H9 (cell line): ENCODE results near the gene ZCCHC17. TPM values are rescaled to one million over a fixed set of nuclear protein-coding genes. Genes with fewer than 3 reads are reported as not detected.
A peak's percentile ranks its signal among the peaks of the same experiment; 100 is the strongest.

Source experiments
- DNase-seq: peaks from one replicate; pipeline ENCODE4 v3.0.0-alpha.2; 2017
- H2AFZ ChIP-seq: one replicate; pipeline ENCODE4 v1.6.1; 2013; ENCODE audit warnings: mild to moderate bottlenecking, low read length, control low read depth, moderate library complexity
- H2AK5ac ChIP-seq: 2 replicates; pipeline ENCODE4 v1.6.1; 2013; ENCODE audit warnings: low read length, control low read depth, mixed read lengths; ENCODE audit not compliant: insufficient read length
- H2BK120ac ChIP-seq: one replicate; pipeline ENCODE4 v1.6.1; 2013; ENCODE audit warnings: low read depth, mild to moderate bottlenecking, low read length, control low read depth, inconsistent platforms; ENCODE audit not compliant: poor library complexity, severe bottlenecking
- H2BK12ac ChIP-seq: 2 replicates; pipeline ENCODE4 v1.6.1; 2013; ENCODE audit warnings: low read length, control low read depth, mixed read lengths, low read depth; ENCODE audit not compliant: insufficient read length
- H2BK15ac ChIP-seq: 2 replicates; pipeline ENCODE4 v1.6.1; 2013; ENCODE audit warnings: low read depth, low read length, control low read depth
- H2BK20ac ChIP-seq: one replicate; pipeline ENCODE4 v1.6.1; 2013; ENCODE audit warnings: low read depth, mild to moderate bottlenecking, low read length, control low read depth, inconsistent platforms; ENCODE audit not compliant: poor library complexity, severe bottlenecking
- H2BK5ac ChIP-seq: 2 replicates; pipeline ENCODE4 v1.6.1; 2013; ENCODE audit warnings: low read length, control low read depth, mixed read lengths; ENCODE audit not compliant: insufficient read length
- H3K14ac ChIP-seq: 2 replicates; pipeline ENCODE4 v1.6.1; 2013; ENCODE audit warnings: low read length, control low read depth; ENCODE audit not compliant: insufficient read depth
- H3K18ac ChIP-seq: 2 replicates; pipeline ENCODE4 v1.6.1; 2013; ENCODE audit warnings: low read depth, mild to moderate bottlenecking, mixed read lengths, low read length, control low read depth; ENCODE audit not compliant: insufficient read length
- H3K23ac ChIP-seq: 2 replicates; pipeline ENCODE4 v1.6.1; 2013; ENCODE audit warnings: low read length, control low read depth, mixed read lengths, low read depth; ENCODE audit not compliant: insufficient read length
- H3K23me2 ChIP-seq: 2 replicates; pipeline ENCODE4 v1.6.1; 2013; ENCODE audit warnings: low read depth, mild to moderate bottlenecking, mixed read lengths, low read length, control low read depth; ENCODE audit not compliant: insufficient read length, poor library complexity, severe bottlenecking
- H3K27ac ChIP-seq: 2 replicates; pipeline ENCODE4 v1.5.1; 2013; ENCODE audit warnings: low read length, control low read depth, mixed read lengths, low read depth; ENCODE audit not compliant: insufficient read length
- H3K27me3 ChIP-seq: 2 replicates; pipeline ENCODE4 v1.6.1; 2013; ENCODE audit warnings: low read length, control low read depth, inconsistent platforms; ENCODE audit not compliant: insufficient read depth
- H3K4ac ChIP-seq: 2 replicates; pipeline ENCODE4 v1.6.1; 2013; ENCODE audit warnings: low read depth, mild to moderate bottlenecking, control low read depth, inconsistent platforms, low read length, moderate library complexity
- H3K4me1 ChIP-seq: 2 replicates; pipeline ENCODE4 v1.6.1; 2013; ENCODE audit warnings: low read length, control low read depth, inconsistent platforms; ENCODE audit not compliant: insufficient read depth
- H3K4me2 ChIP-seq: 2 replicates; pipeline ENCODE4 v1.6.1; 2013; ENCODE audit warnings: low read length, control low read depth, mixed read lengths; ENCODE audit not compliant: insufficient read length, insufficient read depth
- H3K56ac ChIP-seq: 2 replicates; pipeline ENCODE4 v1.6.1; 2013; ENCODE audit warnings: low read depth, mild to moderate bottlenecking, mixed read lengths, low read length, control low read depth; ENCODE audit not compliant: insufficient read length
- H3K79me1 ChIP-seq: 2 replicates; pipeline ENCODE4 v1.6.1; 2013; ENCODE audit warnings: low read depth, mild to moderate bottlenecking, moderate library complexity, low read length, control low read depth, inconsistent platforms; ENCODE audit not compliant: insufficient read depth, poor library complexity, severe bottlenecking
- H3K79me2 ChIP-seq: 2 replicates; pipeline ENCODE4 v1.6.1; 2013; ENCODE audit warnings: low read length, control low read depth, inconsistent platforms; ENCODE audit not compliant: insufficient read depth
- H3K9ac ChIP-seq: 2 replicates; pipeline ENCODE4 v1.6.1; 2013; ENCODE audit warnings: low read length, control low read depth, mixed read lengths; ENCODE audit not compliant: insufficient read length; ENCODE audit errors: extremely low read depth
- H3K9me3 ChIP-seq: one replicate; pipeline ENCODE4 v1.6.1; 2013; ENCODE audit warnings: low read depth, low read length, inconsistent platforms; ENCODE audit not compliant: control insufficient read depth
- H3T11ph ChIP-seq: one replicate; pipeline ENCODE4 v1.6.1; 2013; ENCODE audit warnings: mild to moderate bottlenecking, low read length, control low read depth, inconsistent platforms
- H4K20me1 ChIP-seq: one replicate; pipeline ENCODE4 v1.6.1; 2013; ENCODE audit not compliant: control insufficient read depth, insufficient read length, insufficient read depth
- H4K5ac ChIP-seq: 2 replicates; pipeline ENCODE4 v1.6.1; 2013; ENCODE audit warnings: low read depth, mild to moderate bottlenecking, mixed read lengths, low read length, control low read depth; ENCODE audit not compliant: insufficient read length
- H4K8ac ChIP-seq: replicated peaks from 2 replicates; pipeline ENCODE4 v1.6.1; 2013; ENCODE audit warnings: low read length, control low read depth, mixed read lengths, low read depth; ENCODE audit not compliant: insufficient read length
- H4K91ac ChIP-seq: 2 replicates; pipeline ENCODE4 v1.6.1; 2013; ENCODE audit warnings: low read depth, mild to moderate bottlenecking, moderate library complexity, mixed read lengths, low read length, control low read depth; ENCODE audit not compliant: insufficient read length
- H3K27ac Mint-ChIP-seq, 3 experiments: 2 replicates in 2 of 3; 3 replicates in 1 of 3; pipeline ENCODE4 v1.8.0; 2020 to 2021; ENCODE audit warnings: mixed read lengths in 3 of 3, mild to moderate bottlenecking in 1 of 3, moderate library complexity in 1 of 3
- H3K27me3 Mint-ChIP-seq: 2 replicates; pipeline ENCODE4 v1.8.0; 2021; ENCODE audit warnings: low read depth, mild to moderate bottlenecking, moderate library complexity, mixed read lengths
- H3K36me3 Mint-ChIP-seq, 3 experiments: 2 replicates in 2 of 3; 3 replicates in 1 of 3; pipeline ENCODE4 v1.8.0; 2020 to 2021; ENCODE audit warnings: low read depth in 3 of 3, mixed read lengths in 3 of 3; ENCODE audit not compliant: insufficient read depth in 1 of 3
- H3K4me1 Mint-ChIP-seq, 2 experiments: 2 replicates each; pipeline ENCODE4 v1.8.0; 2020; ENCODE audit warnings: mixed read lengths in 2 of 2
- H3K4me3 Mint-ChIP-seq, 2 experiments: 2 replicates in 1 of 2; 3 replicates in 1 of 2; pipeline ENCODE4 v1.8.0; 2020 to 2021; ENCODE audit warnings: mild to moderate bottlenecking in 2 of 2, mixed read lengths in 2 of 2, moderate library complexity in 1 of 2
- H3K9me3 Mint-ChIP-seq, 2 experiments: 2 replicates in 1 of 2; 3 replicates in 1 of 2; pipeline ENCODE4 v1.8.0; 2020; ENCODE audit warnings: mild to moderate bottlenecking in 2 of 2, mixed read lengths in 2 of 2, moderate library complexity in 1 of 2
- WGBS: extraction: QIAGEN DNeasy Blood & Tissue Kit; methylation state at CpG from one replicate; pipeline ENCODE4 v1.1.7; 2013; ENCODE audit warnings: missing lambda C conversion rate, low lambda C conversion rate, mixed read lengths; ENCODE audit not compliant: insufficient read length; ENCODE audit errors: extremely low coverage; 5-methylcytosine and 5-hydroxymethylcytosine counted together
- total RNA-seq: library from RNA; stranded (reverse); gene quantifications from 2 replicates; pipeline ENCODE4 v1.2.1, GENCODE V29; 2021
- TF ChIP-seq, protein P1 (sequence below): fragments of 200-600 bp; sonication (generic); conservative IDR thresholded peaks from 3 replicates; pipeline ENCODE4 v1.8.0; 2021; ENCODE audit warnings: antibody characterized with exemption, mild to moderate bottlenecking

The ZCCHC17 gene
- total RNA-seq, 1 experiment from 2014 or later: 50.4 TPM

DNA sequence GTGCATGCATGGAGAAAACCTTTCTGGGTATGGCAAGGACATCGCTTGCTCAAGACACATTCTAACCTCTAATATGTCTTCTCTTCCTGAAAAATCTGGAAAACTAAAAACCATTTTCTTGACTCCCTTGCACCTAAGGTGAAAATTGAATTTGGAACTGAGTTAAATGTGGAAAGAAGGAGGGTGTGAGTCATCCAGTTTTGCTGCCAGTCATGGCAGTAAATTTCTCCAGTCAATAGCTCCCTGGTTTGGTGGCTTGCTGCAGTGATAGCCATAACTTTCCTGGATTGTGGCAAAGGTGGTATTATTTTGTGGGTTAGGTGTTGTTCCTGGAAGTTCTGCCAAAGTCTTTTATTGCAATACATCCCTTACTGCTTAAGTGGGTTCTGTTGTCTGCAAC is 2.5 kb downstream of the ZCCHC17 start:
- no peak overlapping the region for H2AFZ ChIP-seq
- no peak overlapping the region for H4K91ac ChIP-seq
- H3T11ph ChIP-seq: no peak overlapping the region
- H4K20me1 ChIP-seq: no peaks in the 10 kb centered on the region
- H4K8ac ChIP-seq: no peak overlapping the region
- Mint-ChIP-seq H3K36me3 (peaks cover 6 to 17% (median 13%) of the 10 kb centered on the region in 3 experiments; a peak in 6 of 7 replicates), H3K4me3 (no peak overlapping the region), H3K4me1 (peaks cover 8 to 13% of the 10 kb centered on the region in 2 experiments), H3K27ac (peak overlapping the region in 1 of 3 experiments; percentile 3; a peak in 1 of 7 replicates), H3K27me3 (peaks cover 1% of the 10 kb centered on the region; the same call in 1 of the 2 replicates), H3K9me3 (no peaks in the 10 kb centered on the region; a peak in 1 of 5 replicates)
- no peak overlapping the region for H3K4ac ChIP-seq
- no peaks in the 10 kb centered on the region for H3K23me2 ChIP-seq
- H3K56ac ChIP-seq: no peak overlapping the region
- H3K4me2 ChIP-seq: no peak overlapping the region
- H2BK20ac ChIP-seq: no peak overlapping the region
- H2BK15ac ChIP-seq: no peak overlapping the region
- TF ChIP-seq, protein P1, sequence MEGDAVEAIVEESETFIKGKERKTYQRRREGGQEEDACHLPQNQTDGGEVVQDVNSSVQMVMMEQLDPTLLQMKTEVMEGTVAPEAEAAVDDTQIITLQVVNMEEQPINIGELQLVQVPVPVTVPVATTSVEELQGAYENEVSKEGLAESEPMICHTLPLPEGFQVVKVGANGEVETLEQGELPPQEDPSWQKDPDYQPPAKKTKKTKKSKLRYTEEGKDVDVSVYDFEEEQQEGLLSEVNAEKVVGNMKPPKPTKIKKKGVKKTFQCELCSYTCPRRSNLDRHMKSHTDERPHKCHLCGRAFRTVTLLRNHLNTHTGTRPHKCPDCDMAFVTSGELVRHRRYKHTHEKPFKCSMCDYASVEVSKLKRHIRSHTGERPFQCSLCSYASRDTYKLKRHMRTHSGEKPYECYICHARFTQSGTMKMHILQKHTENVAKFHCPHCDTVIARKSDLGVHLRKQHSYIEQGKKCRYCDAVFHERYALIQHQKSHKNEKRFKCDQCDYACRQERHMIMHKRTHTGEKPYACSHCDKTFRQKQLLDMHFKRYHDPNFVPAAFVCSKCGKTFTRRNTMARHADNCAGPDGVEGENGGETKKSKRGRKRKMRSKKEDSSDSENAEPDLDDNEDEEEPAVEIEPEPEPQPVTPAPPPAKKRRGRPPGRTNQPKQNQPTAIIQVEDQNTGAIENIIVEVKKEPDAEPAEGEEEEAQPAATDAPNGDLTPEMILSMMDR: no peak
- H3K4me1 ChIP-seq: peaks cover 2% of the 10 kb centered on the region
- H3K14ac ChIP-seq: no peak overlapping the region
- no peaks in the 10 kb centered on the region for H3K9me3 ChIP-seq
- no CpG with 5 or more reads among the region's 1 CpG for WGBS
- no peak overlapping the region for H3K27ac ChIP-seq
- no peak overlapping the region for H3K9ac ChIP-seq
- peaks cover 31% of the 10 kb centered on the region; the same call in 1 of the 2 replicates for H3K79me2 ChIP-seq
- H2BK5ac ChIP-seq: no peak overlapping the region
- H3K18ac ChIP-seq: no peak overlapping the region
- H3K23ac ChIP-seq: no peak overlapping the region
- H4K5ac ChIP-seq: no peak overlapping the region
- no peak overlapping the region for H2BK120ac ChIP-seq
- H2AK5ac ChIP-seq: no peak overlapping the region
- peaks cover 4% of the 10 kb centered on the region for H3K79me1 ChIP-seq
- no peaks in the 10 kb centered on the region for H3K27me3 ChIP-seq
- no peak for DNase-seq
- H2BK12ac ChIP-seq: no peak overlapping the region
